KOPT-K1 (cell line): Measurements from ENCODE around the gene MADD.

Source experiments
- H3K27ac ChIP-seq: fragments of 200-600 bp; sonication (generic); 2 replicates; pipeline ENCODE4 v1.5.1; 2016; ENCODE audit warnings: antibody characterized with exemption, mild to moderate bottlenecking, low read depth, low read length; ENCODE audit not compliant: poor library complexity, severe bottlenecking
- H3K36me3 ChIP-seq: fragments of 200-600 bp; sonication (generic); 2 replicates; pipeline ENCODE4 v1.5.1; 2017; ENCODE audit warnings: antibody characterized with exemption, mild to moderate bottlenecking, low read length, moderate library complexity; ENCODE audit not compliant: insufficient read depth
- H3K9me3 ChIP-seq: fragments of 200-600 bp; sonication (generic); 2 replicates; pipeline ENCODE4 v1.5.1; 2017; ENCODE audit warnings: antibody characterized with exemption, low read length, mild to moderate bottlenecking; ENCODE audit not compliant: insufficient read depth, poor library complexity, severe bottlenecking

The MADD gene

GRCh38 chr11:47269829-47270305 is at the start of gene MADD:
TSS of gene MADD (plus strand) at chr11:47270133.
- Histone ChIP-seq H3K27ac (peak within 1 kb of the TSS; percentile 88), H3K36me3 (peaks cover 12% of the 10 kb centered on the region), H3K9me3 (no peaks in the 10 kb centered on the region)

GRCh38 chr11:47220401-47220821 is 49.5 kb upstream of the MADD start:
- no peak overlapping the region for H3K27ac ChIP-seq
- peaks cover 62% of the 10 kb centered on the region for H3K36me3 ChIP-seq
- no peaks in the 10 kb centered on the region for H3K9me3 ChIP-seq

- Histone ChIP-seq H3K27ac (no peak overlapping the region), H3K36me3 (peaks cover 76% of the 10 kb centered on the region), H3K9me3 (no peaks in the 10 kb centered on the region)
These were observed 47.2 kb upstream of the MADD start for GRCh38 chr11:47222696-47223095.

- no peak overlapping the region for H3K27ac ChIP-seq
- no peaks in the 10 kb centered on the region for H3K9me3 ChIP-seq
- peaks cover 80% of the 10 kb centered on the region for H3K36me3 ChIP-seq
These were observed 44.2 kb upstream of the MADD start for GRCh38 chr11:47225552-47226400.

GRCh38 chr11:47229161-47229560 is 40.8 kb upstream of the MADD start:
- Histone ChIP-seq H3K9me3 (no peaks in the 10 kb centered on the region), H3K27ac (no peak overlapping the region), H3K36me3 (peaks cover 76% of the 10 kb centered on the region)

- Histone ChIP-seq H3K27ac (no peak overlapping the region), H3K36me3 (peaks cover 84% of the 10 kb centered on the region)
These were observed 36.9 kb upstream of the MADD start for GRCh38 chr11:47233051-47233450.

GRCh38 chr11:47233989-47234668 is 35.8 kb upstream of the MADD start:
- Histone ChIP-seq H3K27ac (no peak overlapping the region), H3K9me3 (no peaks in the 10 kb centered on the region), H3K36me3 (peaks cover 84% of the 10 kb centered on the region)

More at GRCh38 chr11:47233051-47233450, 36.9 kb upstream of the MADD start:
- H3K9me3 ChIP-seq, result no peaks in the 10 kb centered on the region

- no peaks in the 10 kb centered on the region for H3K9me3 ChIP-seq
- H3K27ac ChIP-seq, result no peak overlapping the region
- H3K36me3 ChIP-seq, result peaks cover 84% of the 10 kb centered on the region
These were observed 35.2 kb upstream of the MADD start for GRCh38 chr11:47234669-47235100.

- Histone ChIP-seq H3K36me3 (peaks cover 84% of the 10 kb centered on the region), H3K27ac (no peak overlapping the region), H3K9me3 (no peaks in the 10 kb centered on the region)
These were observed 34.8 kb upstream of the MADD start for GRCh38 chr11:47235163-47235562.

- Histone ChIP-seq H3K36me3 (peaks cover 86% of the 10 kb centered on the region), H3K9me3 (no peaks in the 10 kb centered on the region), H3K27ac (no peak overlapping the region)
These were observed 33.5 kb upstream of the MADD start for GRCh38 chr11:47236482-47236881.

- Histone ChIP-seq H3K27ac (no peak overlapping the region), H3K36me3 (peaks cover 98% of the 10 kb centered on the region), H3K9me3 (no peaks in the 10 kb centered on the region)
These were observed 30.1 kb upstream of the MADD start for GRCh38 chr11:47239852-47240251.

- Histone ChIP-seq H3K36me3 (peaks cover 94% of the 10 kb centered on the region), H3K9me3 (no peaks in the 10 kb centered on the region), H3K27ac (no peak overlapping the region)
These were observed 28.1 kb upstream of the MADD start for GRCh38 chr11:47241841-47242301.

- Histone ChIP-seq H3K27ac (no peak overlapping the region), H3K9me3 (no peaks in the 10 kb centered on the region), H3K36me3 (peaks cover 89% of the 10 kb centered on the region)
These were observed 27.2 kb upstream of the MADD start for GRCh38 chr11:47242596-47243192.

GRCh38 chr11:47243454-47243853 is 26.5 kb upstream of the MADD start:
- peaks cover 82% of the 10 kb centered on the region for H3K36me3 ChIP-seq
- H3K27ac ChIP-seq, result no peak overlapping the region
- H3K9me3 ChIP-seq, result no peaks in the 10 kb centered on the region
